LNCAP (cell line): ENCODE results near the gene PATE4.

ENCODE experiments used
- TF ChIP-seq, protein P1 (sequence below): fragments of 450-650 bp; IDR thresholded peaks from 2 replicates; pipeline ENCODE4 v1.5.1; 2017; ENCODE audit warnings: mild to moderate bottlenecking

Gene PATE4

DNA sequence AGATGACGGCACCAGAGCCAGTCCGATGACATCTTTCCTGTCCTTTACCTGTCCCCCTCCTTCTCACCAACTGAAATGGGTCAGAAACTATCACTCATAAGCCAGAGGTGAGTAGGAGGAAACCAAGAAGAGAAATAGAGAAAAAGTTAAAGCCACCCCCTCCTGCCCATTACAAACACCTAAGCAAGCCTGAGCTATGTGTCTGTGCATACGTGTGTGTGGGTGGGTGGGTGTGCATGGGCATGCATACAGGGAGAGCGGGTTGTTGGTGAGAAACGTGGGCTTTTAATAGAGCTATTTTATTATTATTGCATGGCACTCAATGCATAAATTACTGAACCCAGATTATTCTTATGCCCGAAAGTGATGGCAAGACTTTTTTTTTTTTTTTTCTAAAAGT, 2.6 kb downstream of the PATE4 start:
- TF ChIP-seq, protein P1, sequence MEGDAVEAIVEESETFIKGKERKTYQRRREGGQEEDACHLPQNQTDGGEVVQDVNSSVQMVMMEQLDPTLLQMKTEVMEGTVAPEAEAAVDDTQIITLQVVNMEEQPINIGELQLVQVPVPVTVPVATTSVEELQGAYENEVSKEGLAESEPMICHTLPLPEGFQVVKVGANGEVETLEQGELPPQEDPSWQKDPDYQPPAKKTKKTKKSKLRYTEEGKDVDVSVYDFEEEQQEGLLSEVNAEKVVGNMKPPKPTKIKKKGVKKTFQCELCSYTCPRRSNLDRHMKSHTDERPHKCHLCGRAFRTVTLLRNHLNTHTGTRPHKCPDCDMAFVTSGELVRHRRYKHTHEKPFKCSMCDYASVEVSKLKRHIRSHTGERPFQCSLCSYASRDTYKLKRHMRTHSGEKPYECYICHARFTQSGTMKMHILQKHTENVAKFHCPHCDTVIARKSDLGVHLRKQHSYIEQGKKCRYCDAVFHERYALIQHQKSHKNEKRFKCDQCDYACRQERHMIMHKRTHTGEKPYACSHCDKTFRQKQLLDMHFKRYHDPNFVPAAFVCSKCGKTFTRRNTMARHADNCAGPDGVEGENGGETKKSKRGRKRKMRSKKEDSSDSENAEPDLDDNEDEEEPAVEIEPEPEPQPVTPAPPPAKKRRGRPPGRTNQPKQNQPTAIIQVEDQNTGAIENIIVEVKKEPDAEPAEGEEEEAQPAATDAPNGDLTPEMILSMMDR: no peak

GRCh38 chr11:125842321-125842948, 9.3 kb downstream of the PATE4 start:
- TF ChIP-seq, protein P1: no peak

- TF ChIP-seq, protein P1: no peak
Measured at GRCh38 chr11:125846188-125846587, 13.1 kb downstream of the PATE4 start.

DNA sequence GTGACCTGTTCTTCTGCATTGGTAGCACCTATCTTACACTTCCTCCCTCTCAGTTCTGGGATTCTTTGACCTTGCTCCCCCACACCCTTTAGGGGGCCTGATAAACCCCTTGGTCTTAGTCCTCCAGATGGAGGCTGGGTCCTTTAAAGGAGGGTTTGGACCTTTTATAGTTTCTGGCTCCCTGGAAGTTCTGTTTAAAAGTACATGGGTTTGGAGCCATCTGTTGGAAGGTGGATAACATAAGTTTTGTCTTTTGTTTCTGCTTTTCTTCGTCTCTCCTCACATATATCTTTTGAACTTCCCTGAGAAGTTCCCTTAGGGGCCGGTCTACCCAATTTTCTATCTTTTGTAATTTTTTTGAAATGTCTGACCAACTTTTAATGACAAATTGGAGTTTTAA, 36.4 kb downstream of the PATE4 start:
- TF ChIP-seq, protein P1: no peak

GRCh38 chr11:125871391-125872137, 38.4 kb downstream of the PATE4 start:
- TF ChIP-seq, protein P1: peak; percentile 59; the same call in 1 of the 2 replicates

- TF ChIP-seq, protein P1: no peak
Measured at GRCh38 chr11:125872138-125872491, 39.0 kb downstream of the PATE4 start.

- TF ChIP-seq, protein P1: no peak
Measured at GRCh38 chr11:125873881-125874555, 40.9 kb downstream of the PATE4 start.
